Activated CD8-positive, alpha-beta memory T cell treated with anti-CD3 and anti-CD28 coated beads, Interleukin-2, amount 50 U/mL, for 24 hours (primary cell): ENCODE measurements around the gene TRPM8.
"Not testable (repeated sequence)": the region's sequence is repeated elsewhere in the genome, so short reads cannot be mapped to it uniquely, and the experiment has no call there.

Experiments
- DNase-seq: peaks from one replicate; pipeline ENCODE4 v3.0.0-alpha.2; 2020; ENCODE audit errors: extremely low read depth

The TRPM8 gene

GRCh38 chr2:233917116-233917515 is at the start of gene TRPM8:
TSS of gene TRPM8 (plus strand) at chr2:233917373. CDS start at chr2:233926538, 9,165 bp downstream.
- no peak for DNase-seq

GRCh38 chr2:233867993-233868532 is 49.1 kb upstream of the TRPM8 start, which contains the start of gene MSL3B:
TSS of gene MSL3B (minus strand) at chr2:233868386.
- DNase-seq = no peak

- DNase-seq = no peak
Observed at GRCh38 chr2:233871432-233871831, 45.7 kb upstream of the TRPM8 start.

GRCh38 chr2:233872125-233872524 is 45.0 kb upstream of the TRPM8 start:
- DNase-seq = not testable (repeated sequence)

- no peak for DNase-seq
Observed at GRCh38 chr2:233882353-233882752, 34.8 kb upstream of the TRPM8 start.

GRCh38 chr2:233892793-233893192 is 24.4 kb upstream of the TRPM8 start:
- no peak for DNase-seq

GRCh38 chr2:233896253-233896652 is 20.9 kb upstream of the TRPM8 start:
- not testable (repeated sequence) for DNase-seq

GRCh38 chr2:233901367-233901766 is 15.8 kb upstream of the TRPM8 start:
- DNase-seq = no peak

- DNase-seq = no peak
Observed at GRCh38 chr2:233901884-233902283, 15.3 kb upstream of the TRPM8 start.

- no peak for DNase-seq
Observed at GRCh38 chr2:233905945-233906344, 11.2 kb upstream of the TRPM8 start.

GRCh38 chr2:233907627-233908026 is 9.5 kb upstream of the TRPM8 start:
- no peak for DNase-seq

GRCh38 chr2:233912691-233913423 is 4.3 kb upstream of the TRPM8 start:
- no peak for DNase-seq

- DNase-seq = no peak
Observed at GRCh38 chr2:233915128-233915527, 2.0 kb upstream of the TRPM8 start.

- DNase-seq = no peak
Observed at GRCh38 chr2:233919319-233919718, 2.1 kb downstream of the TRPM8 start.

- DNase-seq = no peak
Observed at GRCh38 chr2:233919938-233920337, 2.8 kb downstream of the TRPM8 start.

- no peak for DNase-seq
Observed at GRCh38 chr2:233922471-233922870, 5.3 kb downstream of the TRPM8 start.

- no peak for DNase-seq
Observed at GRCh38 chr2:233925402-233925801, 8.2 kb downstream of the TRPM8 start.

GRCh38 chr2:233926806-233927205 is 9.6 kb downstream of the TRPM8 start:
- DNase-seq = no peak

GRCh38 chr2:233928594-233929351 is 11.6 kb downstream of the TRPM8 start:
- DNase-seq = no peak

- no peak for DNase-seq
Observed at GRCh38 chr2:233929352-233930022, 12.3 kb downstream of the TRPM8 start.

- DNase-seq = no peak
Observed at GRCh38 chr2:233934524-233934923, 17.4 kb downstream of the TRPM8 start.

GRCh38 chr2:233935426-233935825 is 18.3 kb downstream of the TRPM8 start:
- DNase-seq = no peak
